H1 (cell line): Measurements from ENCODE around the gene TMC4. TPM values are rescaled to one million over a fixed set of nuclear protein-coding genes. Genes with fewer than 3 reads are reported as not detected.

Experiments
- CTCF ChIA-PET: fragments of 300-600 bp; sonication (Branson Sonifier 250); formaldehyde crosslinking; loops from one replicate; lab custom pipeline; 2021; ENCODE audit not compliant: partially characterized antibody; lab: Charles Lee
- POLR2A ChIA-PET: fragments of 300-600 bp; sonication (Branson Sonifier 250); formaldehyde crosslinking; loops from one replicate; lab custom pipeline; 2021; ENCODE audit warnings: inconsistent platforms; ENCODE audit not compliant: partially characterized antibody; lab: Charles Lee
- DNase-seq, 2 experiments: peaks; one replicate each; pipeline versions ENCODE4 v3.0.0 to v3.0.0-alpha.2; 2010 to 2022; ENCODE audit warnings: low spot score in 2 of 2, low read depth in 1 of 2, mixed read lengths in 1 of 2
- FAIRE-seq: peaks from 2 replicates; lab custom pipeline; 2011; peaks lifted over from hg19 to GRCh38; lab: Jason Lieb, UNC
- H2AFZ ChIP-seq: 2 replicates; pipeline ENCODE4 v1.8.1; 2012; ENCODE audit warnings: low read length, inconsistent platforms
- H2AK5ac ChIP-seq: 2 replicates; pipeline ENCODE4 v1.6.1; 2013; ENCODE audit warnings: low read depth, low read length
- H2BK120ac ChIP-seq: replicated peaks from 2 replicates; pipeline ENCODE3; 2013; ENCODE audit warnings: low read depth, low read length, inconsistent platforms
- H2BK12ac ChIP-seq: 2 replicates; pipeline ENCODE4 v1.6.1; 2013; ENCODE audit warnings: low read depth, low read length
- H2BK15ac ChIP-seq: 2 replicates; pipeline ENCODE4 v1.6.1; 2013; ENCODE audit warnings: low read length
- H2BK20ac ChIP-seq: 2 replicates; pipeline ENCODE4 v1.6.1; 2013; ENCODE audit warnings: low read length
- H2BK5ac ChIP-seq: 2 replicates; pipeline ENCODE4 v1.6.1; 2013; ENCODE audit warnings: low read depth, low read length
- H3K14ac ChIP-seq: 2 replicates; pipeline ENCODE4 v1.6.1; 2013; ENCODE audit warnings: inconsistent platforms; ENCODE audit not compliant: insufficient read length
- H3K18ac ChIP-seq: 2 replicates; pipeline ENCODE4 v1.6.1; 2013; ENCODE audit warnings: low read length; ENCODE audit errors: extremely low read depth
- H3K23ac ChIP-seq: 2 replicates; pipeline ENCODE4 v1.6.1; 2013; ENCODE audit warnings: inconsistent platforms; ENCODE audit not compliant: insufficient read length
- H3K23me2 ChIP-seq: 2 replicates; pipeline ENCODE4 v1.6.1; 2013; ENCODE audit warnings: low read depth, low read length
- H3K27ac ChIP-seq: 2 replicates; pipeline ENCODE4 v1.6.1; 2011; ENCODE audit warnings: low read depth, low read length, inconsistent platforms
- H3K27me3 ChIP-seq, 4 experiments: replicated peaks in 1 of 4; 1 replicate in 1 of 4; 2 replicates in 3 of 4; pipeline versions ENCODE4 v1.6.1 to v1.8.1; 2011 to 2013; ENCODE audit warnings: low read length in 3 of 4, mild to moderate bottlenecking in 3 of 4, inconsistent platforms in 2 of 4, mixed read lengths in 2 of 4, moderate library complexity in 1 of 4; ENCODE audit not compliant: control insufficient read depth in 3 of 4, insufficient read depth in 3 of 4; ENCODE audit errors: extremely low read depth in 1 of 4
- H3K36me3 ChIP-seq, 4 experiments: 2 replicates each; pipeline versions ENCODE4 v1.6.1 to v1.8.1; 2011 to 2013; ENCODE audit warnings: mild to moderate bottlenecking in 4 of 4, low read length in 3 of 4, moderate library complexity in 2 of 4, control low read depth in 1 of 4, inconsistent platforms in 1 of 4; ENCODE audit not compliant: insufficient read depth in 4 of 4, control insufficient read depth in 2 of 4
- H3K4ac ChIP-seq: replicated peaks from 2 replicates; pipeline ENCODE3; 2013; ENCODE audit warnings: low read length, low read depth, mixed read lengths, inconsistent platforms; ENCODE audit not compliant: insufficient read length
- H3K4me1 ChIP-seq, 4 experiments: replicated peaks in 1 of 4; 1 replicate in 1 of 4; 2 replicates in 3 of 4; pipeline versions ENCODE4 v1.6.1 to v1.8.1; 2011 to 2013; ENCODE audit warnings: low read length in 3 of 4, inconsistent platforms in 2 of 4, mixed read lengths in 1 of 4; ENCODE audit not compliant: insufficient read depth in 4 of 4, control insufficient read depth in 3 of 4
- H3K4me2 ChIP-seq, 2 experiments: 2 replicates each; pipeline versions ENCODE4 v1.6.1 to v1.8.1; 2011 to 2013; ENCODE audit warnings: low read depth in 2 of 2, low read length in 2 of 2, control low read depth in 1 of 2, inconsistent platforms in 1 of 2, mild to moderate bottlenecking in 1 of 2; ENCODE audit not compliant: insufficient read depth in 1 of 2
- H3K4me3 ChIP-seq, 4 experiments: fragments of 200-600, 300-600 bp in 1 of 4; sonication (generic), shearing (Covaris generic), sonication (Bioruptor Twin) in 1 of 4; 2 replicates each; pipeline versions ENCODE4 v1.5.1 to v1.8.1; 2011 to 2016; ENCODE audit warnings: low read length in 4 of 4, low read depth in 3 of 4, control low read depth in 2 of 4, inconsistent platforms in 2 of 4, mild to moderate bottlenecking in 2 of 4, mixed read lengths in 1 of 4, moderate library complexity in 1 of 4; ENCODE audit not compliant: insufficient read depth in 2 of 4; ENCODE audit errors: extremely low read depth in 1 of 4
- H3K56ac ChIP-seq: replicated peaks from 2 replicates; pipeline ENCODE3; 2013; ENCODE audit warnings: low read depth, mild to moderate bottlenecking, mixed read lengths, low read length, inconsistent platforms; ENCODE audit not compliant: insufficient read length
- H3K79me1 ChIP-seq: 2 replicates; pipeline ENCODE4 v1.6.1; 2013; ENCODE audit warnings: low read depth, low read length, control low read depth
- H3K79me2 ChIP-seq, 2 experiments: 2 replicates each; pipeline versions ENCODE4 v1.6.1 to v1.8.1; 2012 to 2013; ENCODE audit warnings: low read length in 2 of 2, mild to moderate bottlenecking in 2 of 2, inconsistent platforms in 1 of 2; ENCODE audit not compliant: insufficient read depth in 2 of 2, control insufficient read depth in 1 of 2
- H3K9ac ChIP-seq, 4 experiments: replicated peaks in 1 of 4; 1 replicate in 1 of 4; 2 replicates in 3 of 4; pipeline versions ENCODE4 v1.6.1 to v1.8.1; 2011 to 2013; ENCODE audit warnings: low read depth in 3 of 4, low read length in 3 of 4, control low read depth in 2 of 4, mild to moderate bottlenecking in 2 of 4, moderate library complexity in 2 of 4, inconsistent platforms in 1 of 4; ENCODE audit errors: extremely low read depth in 1 of 4
- H3K9me3 ChIP-seq, 2 experiments: 2 replicates each; pipeline versions ENCODE4 v1.6.1 to v1.8.1; 2012 to 2013; ENCODE audit warnings: mild to moderate bottlenecking in 2 of 2, moderate library complexity in 2 of 2, control low read depth in 1 of 2, inconsistent platforms in 1 of 2, low read depth in 1 of 2, low read length in 1 of 2, mixed read lengths in 1 of 2; ENCODE audit not compliant: insufficient read depth in 2 of 2
- H4K20me1 ChIP-seq, 2 experiments: replicated peaks in 1 of 2; 2 replicates each; pipeline versions ENCODE3 to v1.8.1; 2011 to 2013; ENCODE audit warnings: inconsistent platforms in 2 of 2, low read length in 2 of 2, mild to moderate bottlenecking in 1 of 2; ENCODE audit not compliant: insufficient read depth in 2 of 2, control insufficient read depth in 1 of 2
- H4K5ac ChIP-seq: 2 replicates; pipeline ENCODE4 v1.6.1; 2013; ENCODE audit warnings: low read length, low read depth, mixed read lengths, inconsistent platforms; ENCODE audit not compliant: insufficient read length
- H4K8ac ChIP-seq: 2 replicates; pipeline ENCODE4 v1.8.0; 2013; ENCODE audit warnings: mild to moderate bottlenecking, moderate library complexity, low read length, inconsistent platforms; ENCODE audit not compliant: insufficient read depth; ENCODE audit errors: extremely low read depth
- H4K91ac ChIP-seq: replicated peaks from 2 replicates; pipeline ENCODE3; 2013; ENCODE audit warnings: low read length, mixed read lengths, inconsistent platforms; ENCODE audit not compliant: insufficient read length
- CBX5 ChIP-seq: fragments of 300-800, 300-1000 bp; sonication (generic); IDR thresholded peaks from 2 replicates; pipeline ENCODE4 v1.7.1; 2016; ENCODE audit warnings: antibody characterized with exemption, low read length, low read depth
- EGR1 ChIP-seq: IDR thresholded peaks from 2 replicates; pipeline ENCODE4 v1.6.1; 2011; ENCODE audit warnings: low read depth, low read length, borderline replicate concordance
- HDAC2 ChIP-seq, 2 experiments: fragments of 300-600 bp in 1 of 2; sonication (generic) in 1 of 2; IDR thresholded peaks; 2 replicates each; pipeline ENCODE4 v1.6.1; 2011 to 2012; ENCODE audit warnings: low read depth in 2 of 2, low read length in 2 of 2, mild to moderate bottlenecking in 2 of 2, moderate library complexity in 2 of 2, borderline replicate concordance in 1 of 2, inconsistent platforms in 1 of 2
- HDAC6 ChIP-seq: IDR thresholded peaks from one replicate; pipeline ENCODE4 v1.7.1; 2012; ENCODE audit warnings: low read depth, mild to moderate bottlenecking, inconsistent platforms, low read length, moderate library complexity
- MAFK ChIP-seq: IDR thresholded peaks from 2 replicates; pipeline ENCODE4 v1.6.1; 2012; ENCODE audit warnings: low read depth, mild to moderate bottlenecking, improper control_type of control experiment, low read length
- NANOG ChIP-seq: IDR thresholded peaks from 2 replicates; pipeline ENCODE4 v1.6.1; 2011; ENCODE audit warnings: low read length, low read depth, mild to moderate bottlenecking, inconsistent platforms; ENCODE audit not compliant: insufficient read depth, poor library complexity, severe bottlenecking
- POLR2AphosphoS5 ChIP-seq: IDR thresholded peaks from 2 replicates; pipeline ENCODE4 v1.6.1; 2011; ENCODE audit warnings: low read depth, low read length
- RFX5 ChIP-seq: IDR thresholded peaks from 2 replicates; pipeline ENCODE4 v1.6.1; 2011; ENCODE audit warnings: low read depth, low read length, improper control_type of control experiment, borderline replicate concordance
- SAP30 ChIP-seq: fragments of 300-600 bp; sonication (generic); IDR thresholded peaks from 2 replicates; pipeline ENCODE4 v1.7.1; 2012; ENCODE audit warnings: low read length, moderate library complexity, mild to moderate bottlenecking, inconsistent platforms; ENCODE audit not compliant: insufficient read depth, insufficient replicate concordance
- YY1 ChIP-seq: IDR thresholded peaks from 2 replicates; pipeline ENCODE4 v1.6.1; 2011; ENCODE audit warnings: low read depth, mild to moderate bottlenecking, low read length
- WGBS, 2 experiments: shearing (Covaris generic) in 1 of 2; methylation state at CpG; one replicate each; pipeline versions ENCODE4 v1.1.6 to v1.1.7; 2013 to 2015; ENCODE audit warnings: low lambda C conversion rate in 2 of 2, mixed read lengths in 2 of 2, inconsistent platforms in 1 of 2, low coverage in 1 of 2, missing lambda C conversion rate in 1 of 2; ENCODE audit not compliant: insufficient replicate concordance in 2 of 2, insufficient coverage in 1 of 2, insufficient read length in 1 of 2; ENCODE audit errors: extremely low coverage in 1 of 2, missing lambda C conversion rate in 1 of 2; 5-methylcytosine and 5-hydroxymethylcytosine counted together
- polyA plus RNA-seq, 7 experiments: library from polyadenylated mRNA; depleted of rRNA in 3 of 7; stranded (reverse) in 5 of 7; unstranded in 2 of 7; fragments of >200 nt in 5 of 7; fragments of 200-250 nt in 2 of 7; gene quantifications; 1 replicate in 5 of 7; 2 replicates in 1 of 7; 4 replicates in 1 of 7; pipeline versions ENCODE4 v1.2.1 to v1.2.3, GENCODE V29; 2011 to 2013; ENCODE audit warnings: missing spikeins in 2 of 7, mixed read lengths in 2 of 7
- total RNA-seq: library from RNA; stranded (reverse); fragmentation: NEBNext Ultra II Directional; extraction: Animal tissue kit (Norgen Biotek cat#: 25700); gene quantifications from 2 replicates; pipeline ENCODE4 v1.2.1, GENCODE V29; 2021
- TF ChIP-seq, protein P1 (sequence below): IDR thresholded peaks from 2 replicates; pipeline ENCODE4 v1.6.1; 2012; ENCODE audit warnings: low read length, inconsistent platforms

TMC4 gene
- total and polyA plus RNA-seq, 2 of the 8 experiments (the other 6 are each of a cell fraction or from before 2014, with no cell fraction given), result 5.5 to 6.3 TPM

DNA sequence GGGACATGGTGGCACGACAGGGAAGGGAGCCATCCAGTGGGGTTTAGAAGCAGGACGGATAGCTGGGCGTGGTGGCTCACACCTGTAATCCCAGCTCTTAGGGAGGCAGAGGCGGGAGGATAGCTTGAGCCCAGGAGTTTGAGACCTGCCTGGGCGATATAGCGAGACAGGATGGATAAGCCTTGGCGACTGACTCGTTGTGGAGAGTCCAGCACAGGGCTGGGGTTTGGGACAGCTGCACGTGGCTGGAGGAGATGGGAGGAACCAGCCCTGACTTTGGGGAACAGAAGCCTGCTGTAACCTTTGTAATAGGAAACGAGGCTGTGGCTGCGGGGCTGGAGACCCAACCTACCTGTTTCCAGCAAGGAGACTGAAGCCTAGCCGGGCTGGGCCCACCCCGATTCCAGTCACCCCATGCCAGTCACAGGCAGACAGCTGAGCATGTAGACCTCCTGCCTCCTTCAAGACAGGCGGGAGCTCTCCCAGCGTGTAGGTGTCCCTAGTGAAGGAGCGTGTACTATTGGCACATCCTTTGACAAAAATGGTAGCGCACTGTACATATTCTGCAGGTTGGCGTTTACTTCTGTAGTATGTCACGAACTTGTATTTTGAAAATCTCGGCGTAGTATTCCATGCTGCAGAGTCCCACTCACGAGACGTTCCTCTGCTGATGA, 21.5 kb downstream of the TMC4 start:
- ChIA-PET CTCF (no interaction called here), POLR2A (interaction anchor here (0.8 to 14.8 kb wide), 7 partner anchors 13 to 57 kb away, joined by 3 to 348 read pairs (median 4); partner anchors contain the start of genes CNOT3 and TSEN34)
- Histone ChIP-seq H3K23me2 (no peaks in the 10 kb centered on the region), H3K4ac (no peak overlapping the region), H2BK20ac (no peak overlapping the region), H2BK120ac (no peak overlapping the region), H3K27ac (no peak overlapping the region), H3K9me3 (no peaks in the 10 kb centered on the region), H3K79me2 (no peaks in the 10 kb centered on the region), H2AFZ (no peak overlapping the region), H3K4me3 (no peak overlapping the region), H2BK5ac (no peak overlapping the region), H4K5ac (no peak overlapping the region), H3K14ac (no peak overlapping the region), H3K56ac (no peak overlapping the region), H3K79me1 (no peaks in the 10 kb centered on the region; the same call in 1 of the 2 replicates), H3K18ac (no peak overlapping the region), H4K8ac (no peak overlapping the region; the same call in 1 of the 2 replicates), H3K4me2 (no peak overlapping the region), H2BK15ac (no peak overlapping the region), H4K91ac (no peak overlapping the region), H3K4me1 (no peaks in the 10 kb centered on the region), H3K36me3 (peaks cover 42 to 87% (median 78%) of the 10 kb centered on the region in 4 experiments), H3K27me3 (no peaks in the 10 kb centered on the region), H2BK12ac (no peak overlapping the region), H3K23ac (no peak overlapping the region), H3K9ac (no peak overlapping the region), H4K20me1 (peaks cover 11 to 28% of the 10 kb centered on the region in 2 experiments), H2AK5ac (no peak overlapping the region)
- 95% methylated on average over 20 of the region's 23 CpGs; no CpG with 5 or more reads in 1 of the 2 experiments for WGBS, 2 experiments
- FAIRE-seq, result no peak
- DNase-seq, result no peak
- TF ChIP-seq CBX5 (no peak), YY1 (no peak), EGR1 (no peak), HDAC2 (IDR thresholded peaks at IDR 0.05; ENCODE audit: borderline replicate concordance in 1 of 2, low read depth in 2 of 2, low read length in 2 of 2) (no peak), NANOG (no peak), HDAC6 (no peak), MAFK (no peak), RFX5 (no peak), SAP30 (no peak), POLR2AphosphoS5 (no peak)
- TF ChIP-seq, protein P1, sequence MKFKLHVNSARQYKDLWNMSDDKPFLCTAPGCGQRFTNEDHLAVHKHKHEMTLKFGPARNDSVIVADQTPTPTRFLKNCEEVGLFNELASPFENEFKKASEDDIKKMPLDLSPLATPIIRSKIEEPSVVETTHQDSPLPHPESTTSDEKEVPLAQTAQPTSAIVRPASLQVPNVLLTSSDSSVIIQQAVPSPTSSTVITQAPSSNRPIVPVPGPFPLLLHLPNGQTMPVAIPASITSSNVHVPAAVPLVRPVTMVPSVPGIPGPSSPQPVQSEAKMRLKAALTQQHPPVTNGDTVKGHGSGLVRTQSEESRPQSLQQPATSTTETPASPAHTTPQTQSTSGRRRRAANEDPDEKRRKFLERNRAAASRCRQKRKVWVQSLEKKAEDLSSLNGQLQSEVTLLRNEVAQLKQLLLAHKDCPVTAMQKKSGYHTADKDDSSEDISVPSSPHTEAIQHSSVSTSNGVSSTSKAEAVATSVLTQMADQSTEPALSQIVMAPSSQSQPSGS, result no peak
